Measurements from ENCODE around the gene RFC1. TPM values are rescaled to one million over a fixed set of nuclear protein-coding genes. Genes with fewer than 3 reads are reported as not detected.

Gene RFC1
- total RNA-seq, 6 experiments from 2014 or later: 17.5 to 29.7 (median 24.6) TPM

DNA sequence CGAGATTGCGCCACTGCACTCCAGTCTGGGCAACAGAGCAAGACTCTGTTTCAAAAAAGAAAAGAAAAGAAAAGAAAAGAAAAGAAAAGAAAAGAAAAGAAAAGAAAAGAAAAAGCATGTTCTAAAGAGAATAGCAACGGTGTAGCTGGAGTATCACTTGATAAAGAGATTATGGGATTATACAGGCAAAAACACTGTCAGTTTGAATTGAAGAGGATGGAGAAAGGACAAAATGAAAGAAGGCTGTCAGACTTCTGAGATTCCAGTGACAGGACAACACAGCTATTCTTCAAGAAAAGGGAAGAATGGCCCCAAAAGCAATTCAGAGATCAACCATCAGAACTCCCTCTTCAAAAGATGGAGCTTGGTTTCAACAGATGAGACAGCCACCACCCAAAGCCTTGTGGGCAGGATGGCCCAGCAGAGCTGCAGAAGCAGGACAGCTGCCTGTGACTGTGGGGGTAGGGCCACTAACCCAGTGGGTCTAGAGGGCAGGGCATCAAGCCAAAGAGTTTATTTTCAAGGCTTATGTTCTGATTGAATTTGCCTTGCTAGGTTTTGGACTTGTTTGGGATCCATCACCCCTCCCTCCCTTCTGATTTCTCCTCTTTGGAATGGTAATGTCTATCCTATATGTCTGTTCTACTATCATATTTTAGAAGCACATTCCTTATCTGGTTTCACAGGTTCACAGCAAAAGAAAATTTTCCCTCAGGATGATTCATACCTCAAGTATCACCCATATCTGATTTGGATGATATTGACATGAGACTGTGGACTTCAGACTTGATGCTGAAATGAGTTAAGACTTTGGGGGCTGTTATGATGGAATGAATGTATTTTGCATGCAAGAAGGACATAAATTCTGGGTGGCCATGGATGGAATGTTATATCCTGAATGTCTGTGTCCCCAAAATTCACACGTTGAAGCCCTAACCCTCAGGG is 17.5 kb downstream of the RFC1 start:
- Histone ChIP-seq H3K27me3 (no peaks in the 10 kb centered on the region), H3K9me3 (no peaks in the 10 kb centered on the region), H3K27ac (no peak overlapping the region), H3K4me1 (peaks cover 0 to 39% (median 10%) of the 10 kb centered on the region in 4 donors), H3K36me3 (peaks cover 0 to 7% (median under 1%) of the 10 kb centered on the region in 4 donors), H3K4me3 (no peak overlapping the region)
- WGBS (ENCODE audit: insufficient coverage, low coverage, low lambda C conversion rate, missing lambda C conversion rate): 91% methylated on average over 4 of the region's 4 CpGs
- intact Hi-C loops (cut with DNase I): no loop called here
- no peak for TF ChIP-seq POLR2A (IDR thresholded peaks at IDR 0.05)
- TF ChIP-seq, protein P1, sequence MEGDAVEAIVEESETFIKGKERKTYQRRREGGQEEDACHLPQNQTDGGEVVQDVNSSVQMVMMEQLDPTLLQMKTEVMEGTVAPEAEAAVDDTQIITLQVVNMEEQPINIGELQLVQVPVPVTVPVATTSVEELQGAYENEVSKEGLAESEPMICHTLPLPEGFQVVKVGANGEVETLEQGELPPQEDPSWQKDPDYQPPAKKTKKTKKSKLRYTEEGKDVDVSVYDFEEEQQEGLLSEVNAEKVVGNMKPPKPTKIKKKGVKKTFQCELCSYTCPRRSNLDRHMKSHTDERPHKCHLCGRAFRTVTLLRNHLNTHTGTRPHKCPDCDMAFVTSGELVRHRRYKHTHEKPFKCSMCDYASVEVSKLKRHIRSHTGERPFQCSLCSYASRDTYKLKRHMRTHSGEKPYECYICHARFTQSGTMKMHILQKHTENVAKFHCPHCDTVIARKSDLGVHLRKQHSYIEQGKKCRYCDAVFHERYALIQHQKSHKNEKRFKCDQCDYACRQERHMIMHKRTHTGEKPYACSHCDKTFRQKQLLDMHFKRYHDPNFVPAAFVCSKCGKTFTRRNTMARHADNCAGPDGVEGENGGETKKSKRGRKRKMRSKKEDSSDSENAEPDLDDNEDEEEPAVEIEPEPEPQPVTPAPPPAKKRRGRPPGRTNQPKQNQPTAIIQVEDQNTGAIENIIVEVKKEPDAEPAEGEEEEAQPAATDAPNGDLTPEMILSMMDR (IDR thresholded peaks at IDR 0.05): no peak
- ATAC-seq (peak in 2 of 4 donors; percentile 28 to 38), DNase-seq (no peak)

DNA sequence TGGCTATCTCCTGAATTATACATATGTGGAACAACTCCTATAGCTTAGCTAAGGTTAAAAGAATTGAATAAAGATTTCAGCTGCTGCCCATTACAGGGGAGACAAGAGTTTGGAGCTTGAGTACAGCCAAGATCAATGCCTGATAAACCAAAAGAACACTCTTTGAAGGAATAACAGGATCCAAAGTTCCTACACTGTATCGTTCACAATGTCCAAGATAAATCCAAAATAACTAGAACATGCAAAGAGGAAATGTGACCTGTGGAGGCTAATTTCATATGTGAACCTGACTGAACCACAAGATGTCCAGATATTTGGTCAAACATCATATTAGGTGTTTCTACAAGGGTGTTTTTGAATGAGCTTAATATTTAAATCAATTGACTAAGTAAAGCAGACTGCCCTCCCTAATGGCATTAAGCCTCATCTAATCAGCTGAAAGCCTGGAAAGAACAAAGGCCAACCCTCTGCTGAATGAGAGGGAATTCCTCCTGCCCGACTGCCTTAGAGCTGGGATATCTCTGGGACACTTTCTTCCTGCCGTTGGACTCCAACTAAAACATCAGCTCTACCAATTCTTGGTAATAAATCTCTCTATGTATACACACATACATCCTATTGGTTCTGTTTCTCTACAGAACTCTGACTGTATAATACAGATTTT is 19.2 kb downstream of the RFC1 start:
- DNase-seq (no peak), ATAC-seq (peak; percentile 43 to 89 (median 58))
- 24% methylated on average over 3 of the region's 3 CpGs for WGBS (ENCODE audit: insufficient coverage, low coverage, low lambda C conversion rate, missing lambda C conversion rate)
- Histone ChIP-seq H3K27ac (peak overlapping the region in 1 of 3 donors; percentile 67), H3K4me3 (no peak overlapping the region), H3K27me3 (no peaks in the 10 kb centered on the region), H3K4me1 (peaks cover 0 to 40% (median 6%) of the 10 kb centered on the region in 4 donors), H3K36me3 (peaks cover 0 to 7% (median under 1%) of the 10 kb centered on the region in 4 donors), H3K9me3 (no peaks in the 10 kb centered on the region)
- TF ChIP-seq POLR2A (IDR thresholded peaks at IDR 0.05): no peak
- TF ChIP-seq, protein P1 (IDR thresholded peaks at IDR 0.05): no peak
- intact Hi-C loops (cut with DNase I): no loop called here

DNA sequence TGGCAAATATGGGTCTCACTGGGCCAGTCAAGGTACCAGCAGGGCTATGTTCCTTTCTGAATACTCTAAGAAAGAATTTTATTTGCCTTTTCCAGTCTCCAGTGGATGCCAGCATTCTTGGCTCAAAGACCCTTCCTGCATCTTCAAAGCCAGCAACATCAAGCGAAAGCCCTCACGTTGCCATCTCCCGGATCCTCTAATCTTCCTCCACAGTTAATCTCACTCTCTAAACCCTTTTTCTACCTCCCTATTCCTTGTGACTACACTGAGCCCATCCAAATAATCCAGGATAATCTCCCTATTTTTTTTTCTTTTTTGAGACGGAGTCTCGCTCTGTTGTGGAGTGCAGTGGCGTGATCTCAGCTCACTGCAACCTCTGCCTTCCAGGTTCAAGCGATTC is 23.4 kb downstream of the RFC1 start:
- H3K27me3 ChIP-seq: no peaks in the 10 kb centered on the region
- no peaks in the 10 kb centered on the region for H3K9me3 ChIP-seq
- intact Hi-C loops (cut with DNase I): no loop called here
- H3K4me1 ChIP-seq: peaks cover 0 to 56% (median 11%) of the 10 kb centered on the region in 4 donors
- 92% methylated on average over 7 of the region's 7 CpGs for WGBS (ENCODE audit: insufficient coverage, low coverage, low lambda C conversion rate, missing lambda C conversion rate)
- H3K27ac ChIP-seq: peak overlapping the region in 1 of 3 donors; percentile 88
- no peak for TF ChIP-seq POLR2A (IDR thresholded peaks at IDR 0.05)
- TF ChIP-seq, protein P1 (IDR thresholded peaks at IDR 0.05): no peak
- H3K4me3 ChIP-seq: no peak overlapping the region
- DNase-seq: no peak
- H3K36me3 ChIP-seq: peaks cover 0 to 2% (median 0%) of the 10 kb centered on the region in 4 donors
- ATAC-seq: no peak

DNA sequence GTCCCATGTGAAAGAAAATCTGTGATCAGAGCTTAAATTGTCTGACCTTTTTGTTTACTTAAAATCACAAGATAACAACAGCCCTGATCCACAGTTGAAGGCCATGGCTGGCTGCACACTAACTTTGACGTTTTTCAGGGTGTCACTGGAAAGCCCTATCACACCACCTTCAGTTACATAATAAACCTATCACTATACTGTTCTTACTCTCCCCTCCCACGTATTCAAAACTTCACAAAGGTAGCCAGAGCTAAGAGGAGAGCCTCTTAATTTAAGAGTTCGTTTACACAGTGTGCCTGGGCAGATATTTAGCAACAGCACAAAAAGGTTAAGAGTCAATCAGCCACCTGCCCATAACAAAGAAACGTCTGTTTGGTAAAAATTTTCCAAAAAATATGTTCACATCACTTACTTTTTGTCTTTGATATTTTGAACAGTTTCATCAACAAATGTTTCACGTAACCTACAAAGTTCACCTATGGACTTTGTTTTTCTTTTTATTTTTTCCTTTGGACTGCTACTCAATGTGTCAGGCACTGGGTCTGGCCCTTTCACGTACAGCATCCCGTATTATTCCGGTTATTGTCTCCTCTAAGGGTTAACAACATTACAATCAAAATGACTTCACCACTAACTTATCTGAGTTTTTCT is 25.0 kb downstream of the RFC1 start:
- Histone ChIP-seq H3K27ac (peak overlapping the region; percentile 53 to 88 (median 76)), H3K9me3 (no peaks in the 10 kb centered on the region), H3K4me3 (no peak overlapping the region), H3K36me3 (peaks cover 0 to 2% (median 0%) of the 10 kb centered on the region in 4 donors), H3K27me3 (no peaks in the 10 kb centered on the region), H3K4me1 (peaks cover 0 to 40% (median 7%) of the 10 kb centered on the region in 4 donors)
- DNase-seq (peak; percentile 51 to 78 (median 73)), ATAC-seq (peak; percentile 89 to 93 (median 92))
- 27% methylated on average over 8 of the region's 8 CpGs for WGBS (ENCODE audit: insufficient coverage, low coverage, low lambda C conversion rate, missing lambda C conversion rate)
- intact Hi-C loops (cut with DNase I): no loop called here
- TF ChIP-seq, protein P1 (IDR thresholded peaks at IDR 0.05): no peak
